RWPE2 (cell line): ENCODE results near the gene GREB1.

Experiments used
- ATAC-seq: fragments of 200-7000 bp; cut with Tn5 transposase; 3 replicates; pipeline ENCODE4 v1.9.1; 2021; ENCODE audit warnings: low read depth
- DNase-seq: peaks from one replicate; pipeline ENCODE4 v3.0.0-alpha.2; 2020; ENCODE audit warnings: low spot score
- H3K27ac ChIP-seq: fragments of 450-650 bp; 2 replicates; pipeline ENCODE4 v1.5.1; 2017; ENCODE audit warnings: mild to moderate bottlenecking; ENCODE audit not compliant: poor library complexity, severe bottlenecking
- H3K27me3 ChIP-seq: fragments of 250-450 bp; sonication (Bioruptor Pico); 2 replicates; pipeline ENCODE4 v1.5.1; 2021; ENCODE audit warnings: mild to moderate bottlenecking, moderate library complexity; ENCODE audit not compliant: insufficient read depth, poor library complexity, severe bottlenecking
- H3K36me3 ChIP-seq: fragments of 250-450 bp; sonication (Bioruptor Pico); 2 replicates; pipeline ENCODE4 v1.5.1; 2020; ENCODE audit warnings: low read depth, mild to moderate bottlenecking, moderate library complexity
- H3K4me1 ChIP-seq: fragments of 250-450 bp; sonication (Bioruptor Pico); 2 replicates; pipeline ENCODE4 v1.5.1; 2021; ENCODE audit warnings: mild to moderate bottlenecking, moderate library complexity; ENCODE audit not compliant: insufficient read depth, poor library complexity, severe bottlenecking
- H3K4me3 ChIP-seq: fragments of 250-450 bp; sonication (Bioruptor Pico); 2 replicates; pipeline ENCODE4 v1.5.1; 2021; ENCODE audit warnings: mild to moderate bottlenecking, moderate library complexity; ENCODE audit not compliant: severe bottlenecking
- H3K9me3 ChIP-seq: fragments of 250-450 bp; sonication (Bioruptor Pico); 2 replicates; pipeline ENCODE4 v1.5.1; 2021; ENCODE audit warnings: mild to moderate bottlenecking, moderate library complexity; ENCODE audit not compliant: severe bottlenecking
- CTCF ChIP-seq: fragments of 450-650 bp; IDR thresholded peaks from one replicate; pipeline ENCODE4 v1.5.1; 2017; ENCODE audit warnings: mild to moderate bottlenecking, moderate library complexity; ENCODE audit not compliant: poor library complexity, severe bottlenecking

The GREB1 gene

GRCh38 chr2:11680182-11680900, 146.5 kb downstream of the GREB1 start:
- H3K36me3 ChIP-seq = no peaks in the 10 kb centered on the region
- no peaks in the 10 kb centered on the region for H3K4me1 ChIP-seq
- H3K27ac ChIP-seq = no peak overlapping the region
- ATAC-seq = no peak
- no peaks in the 10 kb centered on the region for H3K9me3 ChIP-seq
- no peak overlapping the region for H3K4me3 ChIP-seq
- H3K27me3 ChIP-seq = peaks cover 19% of the 10 kb centered on the region
- DNase-seq = peak; percentile 23
- no peak for TF ChIP-seq CTCF

- Histone ChIP-seq H3K4me3 (no peak overlapping the region), H3K9me3 (no peaks in the 10 kb centered on the region), H3K36me3 (no peaks in the 10 kb centered on the region), H3K27ac (no peak overlapping the region), H3K4me1 (no peaks in the 10 kb centered on the region), H3K27me3 (peaks cover 19% of the 10 kb centered on the region)
- no peak for TF ChIP-seq CTCF
- peak; percentile 24 for DNase-seq
- no peak for ATAC-seq
These were observed 147.3 kb downstream of the GREB1 start for GRCh38 chr2:11680901-11681721.

- ATAC-seq = peak; percentile 30; the same call in 2 of the 3 replicates
- no peak overlapping the region for H3K4me3 ChIP-seq
- DNase-seq = no peak
- H3K27ac ChIP-seq = no peak overlapping the region
- TF ChIP-seq CTCF = peak; percentile 80
- H3K9me3 ChIP-seq = no peaks in the 10 kb centered on the region
- H3K27me3 ChIP-seq = peaks cover 16% of the 10 kb centered on the region
- H3K36me3 ChIP-seq = no peaks in the 10 kb centered on the region
- H3K4me1 ChIP-seq = no peaks in the 10 kb centered on the region
These were observed 148.1 kb downstream of the GREB1 start for GRCh38 chr2:11681722-11682589.

GRCh38 chr2:11682590-11682915, 148.7 kb downstream of the GREB1 start:
- no peaks in the 10 kb centered on the region for H3K4me1 ChIP-seq
- H3K36me3 ChIP-seq = no peaks in the 10 kb centered on the region
- no peak overlapping the region for H3K27ac ChIP-seq
- H3K9me3 ChIP-seq = no peaks in the 10 kb centered on the region
- H3K4me3 ChIP-seq = no peak overlapping the region
- peaks cover 13% of the 10 kb centered on the region for H3K27me3 ChIP-seq
- DNase-seq = no peak
- ATAC-seq = no peak
- TF ChIP-seq CTCF = no peak
